Activated naive CD4-positive, alpha-beta T cell (primary cell): ENCODE measurements around the gene WWTR1.

Experiments
- DNase-seq, 4 experiments: peaks; one replicate each; lab custom pipeline; 2025; lab: John Stamatoyannopoulos, UW

The WWTR1 gene

GRCh38 chr3:149654188-149654601 is 3.6 kb downstream of the WWTR1 start:
- no peak for DNase-seq

- no peak for DNase-seq
These were observed 4.3 kb downstream of the WWTR1 start for GRCh38 chr3:149653564-149653963.

- DNase-seq = no peak
These were observed 4.7 kb downstream of the WWTR1 start for GRCh38 chr3:149653136-149653535.

GRCh38 chr3:149650828-149651227 is 7.0 kb downstream of the WWTR1 start:
- DNase-seq = no peak

- no peak for DNase-seq
These were observed 9.3 kb downstream of the WWTR1 start for GRCh38 chr3:149648525-149648924.

- DNase-seq = no peak
These were observed 10.0 kb downstream of the WWTR1 start for GRCh38 chr3:149647812-149648211.

- no peak for DNase-seq
These were observed 10.5 kb downstream of the WWTR1 start for GRCh38 chr3:149647285-149647684.

GRCh38 chr3:149646181-149646766 is 11.6 kb downstream of the WWTR1 start:
- DNase-seq = no peak

GRCh38 chr3:149643963-149644362 is 13.9 kb downstream of the WWTR1 start:
- DNase-seq = no peak

- no peak for DNase-seq
These were observed 14.4 kb downstream of the WWTR1 start for GRCh38 chr3:149643482-149643798.

GRCh38 chr3:149640976-149641728 is 16.7 kb downstream of the WWTR1 start:
- DNase-seq = no peak

- no peak for DNase-seq
These were observed 18.7 kb downstream of the WWTR1 start for GRCh38 chr3:149639093-149639486.

- no peak for DNase-seq
These were observed 19.4 kb downstream of the WWTR1 start for GRCh38 chr3:149638228-149639092.

- no peak for DNase-seq
These were observed 22.4 kb downstream of the WWTR1 start for GRCh38 chr3:149635396-149635795.

GRCh38 chr3:149634573-149634972 is 23.3 kb downstream of the WWTR1 start:
- no peak for DNase-seq

- no peak for DNase-seq
These were observed 23.8 kb downstream of the WWTR1 start for GRCh38 chr3:149634072-149634471.

- no peak for DNase-seq
These were observed 25.6 kb downstream of the WWTR1 start for GRCh38 chr3:149632225-149632624.

- DNase-seq = no peak
These were observed 27.0 kb downstream of the WWTR1 start for GRCh38 chr3:149630806-149631205.

GRCh38 chr3:149628957-149629670 is 28.7 kb downstream of the WWTR1 start:
- DNase-seq = no peak

- DNase-seq = no peak
These were observed 31.2 kb downstream of the WWTR1 start for GRCh38 chr3:149626671-149627070.

GRCh38 chr3:149625795-149626194 is 32.0 kb downstream of the WWTR1 start:
- no peak for DNase-seq

- no peak for DNase-seq
These were observed 34.0 kb downstream of the WWTR1 start for GRCh38 chr3:149623824-149624223.
